A673 (cell line): ENCODE measurements around the gene C4orf50. TPM values are rescaled to one million over a fixed set of nuclear protein-coding genes. Genes with fewer than 3 reads are reported as not detected.

Experiments used
- BruUV-seq: library from RNA; stranded (reverse); fragments of 400-500 nt; replicated peaks from 2 replicates; lab custom pipeline; 2021; lab: Mats Ljungman, UMichigan
- CTCF ChIA-PET: fragments of 300-600 bp; sonication (Branson Sonifier 250); formaldehyde crosslinking; loops from one replicate; lab custom pipeline; 2022; ENCODE audit warnings: antibody characterized with exemption; lab: Charles Lee
- POLR2A ChIA-PET: fragments of 300-600 bp; sonication (Branson Sonifier 250); formaldehyde crosslinking; loops from one replicate; lab custom pipeline; 2022; ENCODE audit warnings: antibody characterized with exemption; ENCODE audit not compliant: low non-redundant PET; lab: Charles Lee
- DNase-seq: peaks from one replicate; pipeline ENCODE4 v3.0.0-alpha.2; 2015; ENCODE audit warnings: low spot score
- H3K27ac ChIP-seq: fragments of 200-600 bp; sonication (generic); 2 replicates; pipeline ENCODE4 v1.5.1; 2016; ENCODE audit warnings: mixed run types, low read depth, mild to moderate bottlenecking, mixed read lengths, antibody characterized with exemption, low read length; ENCODE audit not compliant: poor library complexity, severe bottlenecking
- H3K27me3 ChIP-seq: fragments of 200-600 bp; sonication (generic); replicated peaks from 2 replicates; pipeline ENCODE4 v1.6.1; 2017; ENCODE audit warnings: mixed run types, low read depth, mild to moderate bottlenecking, mixed read lengths, antibody characterized with exemption, low read length; ENCODE audit not compliant: insufficient read depth, poor library complexity
- H3K36me3 ChIP-seq: fragments of 200-600 bp; sonication (generic); 2 replicates; pipeline ENCODE4 v1.6.1; 2016; ENCODE audit warnings: mixed run types, mild to moderate bottlenecking, mixed read lengths, antibody characterized with exemption, low read length; ENCODE audit not compliant: insufficient read depth, poor library complexity, severe bottlenecking
- H3K4me1 ChIP-seq: fragments of 200-600 bp; sonication (generic); 2 replicates; pipeline ENCODE4 v1.6.1; 2017; ENCODE audit warnings: mixed run types, mild to moderate bottlenecking, mixed read lengths, antibody characterized with exemption, low read length; ENCODE audit not compliant: insufficient read depth, poor library complexity, severe bottlenecking
- H3K4me3 ChIP-seq: fragments of 200-600 bp; sonication (generic); 2 replicates; pipeline ENCODE4 v1.5.1; 2016; ENCODE audit warnings: low read depth, mixed run types, mild to moderate bottlenecking, mixed read lengths, low read length; ENCODE audit not compliant: poor library complexity, severe bottlenecking
- H3K9me3 ChIP-seq: fragments of 200-600 bp; sonication (generic); 2 replicates; pipeline ENCODE4 v1.6.1; 2016; ENCODE audit warnings: mixed run types, low read depth, mild to moderate bottlenecking, mixed read lengths, antibody characterized with exemption, low read length; ENCODE audit not compliant: poor library complexity, severe bottlenecking
- EZH2 ChIP-seq: fragments of 200-600 bp; sonication (generic); IDR thresholded peaks from 2 replicates; pipeline ENCODE4 v1.6.1; 2017; ENCODE audit warnings: borderline replicate concordance, low read depth, mild to moderate bottlenecking, mixed read lengths, antibody characterized with exemption, low read length; ENCODE audit not compliant: poor library complexity, severe bottlenecking
- intact Hi-C: fragments of 100-400 bp; cut with micrococcal nuclease; formaldehyde crosslinking; loops from one replicate; pipeline ENCODE4 v1.10.0; 2022; ENCODE audit not compliant: unreplicated experiment
- total RNA-seq: library from RNA; stranded (reverse); gene quantifications from 2 replicates; pipeline ENCODE4 v1.2.3, GENCODE V29; 2021
- TF ChIP-seq, protein P1 (sequence below): fragments of 300-800, 200-600 bp; sonication (generic); conservative IDR thresholded peaks from 2 replicates; pipeline ENCODE4 v1.5.1; 2017; ENCODE audit warnings: low read depth, mild to moderate bottlenecking, antibody characterized with exemption, low read length, moderate library complexity, mixed read lengths

The C4orf50 gene
- total RNA-seq, 1 experiment from 2014 or later, result not detected

DNA sequence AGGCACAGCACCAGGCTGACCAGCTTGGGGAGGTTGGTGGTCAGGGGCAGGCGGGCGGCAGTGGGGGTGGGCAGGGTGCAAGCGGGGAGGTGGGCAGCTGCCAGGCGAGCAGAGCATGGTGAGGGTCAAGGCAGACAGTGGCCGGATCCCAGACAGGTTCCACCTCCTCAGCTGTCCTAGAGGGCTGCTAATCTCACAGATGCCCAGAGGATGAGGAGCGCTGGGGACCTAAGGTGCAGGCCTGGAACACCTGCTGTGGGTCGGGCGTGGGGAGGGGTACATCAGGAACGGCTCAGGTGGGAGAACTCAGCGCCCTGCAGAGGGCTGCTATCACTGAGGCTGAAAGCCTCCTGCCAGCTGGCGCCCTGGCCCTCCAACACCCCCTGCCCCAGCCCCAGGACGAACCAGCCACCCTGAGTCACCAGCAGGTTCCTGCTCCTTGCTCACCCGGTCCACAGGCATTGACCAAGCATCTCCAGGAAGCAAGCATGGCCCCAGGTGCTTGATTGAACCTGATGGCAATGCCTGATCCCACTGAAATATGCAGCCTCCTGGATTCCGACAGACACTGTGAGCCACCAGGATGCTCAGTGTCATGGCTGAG, 28.4 kb upstream of the C4orf50 start:
- ChIA-PET CTCF (no interaction called here), POLR2A (no interaction called here)
- no peak for DNase-seq

DNA sequence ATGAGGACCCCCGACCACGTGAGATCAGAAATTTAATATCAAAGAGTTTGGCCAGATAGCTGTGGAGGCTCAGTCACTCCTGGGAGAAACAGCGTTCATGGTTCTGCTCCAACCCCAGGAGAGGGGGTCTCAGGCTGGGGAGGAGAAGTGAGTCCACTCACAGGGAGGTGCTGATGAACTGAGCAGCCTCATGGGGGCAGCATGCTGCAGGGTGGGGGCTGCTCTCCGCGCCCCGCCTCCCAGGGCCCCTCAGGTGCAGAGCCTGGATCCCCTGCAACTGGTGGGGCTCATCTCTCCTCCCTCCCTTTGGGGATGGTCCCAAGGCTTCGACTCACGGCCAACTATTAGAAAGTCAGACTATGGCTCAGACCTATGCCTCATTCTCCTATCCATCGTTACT, 26.6 kb upstream of the C4orf50 start:
- Histone ChIP-seq H3K27ac (no peak overlapping the region), H3K9me3 (no peaks in the 10 kb centered on the region), H3K4me1 (no peaks in the 10 kb centered on the region), H3K36me3 (no peaks in the 10 kb centered on the region), H3K4me3 (no peak overlapping the region), H3K27me3 (peaks cover 54% of the 10 kb centered on the region)
- TF ChIP-seq, protein P1, sequence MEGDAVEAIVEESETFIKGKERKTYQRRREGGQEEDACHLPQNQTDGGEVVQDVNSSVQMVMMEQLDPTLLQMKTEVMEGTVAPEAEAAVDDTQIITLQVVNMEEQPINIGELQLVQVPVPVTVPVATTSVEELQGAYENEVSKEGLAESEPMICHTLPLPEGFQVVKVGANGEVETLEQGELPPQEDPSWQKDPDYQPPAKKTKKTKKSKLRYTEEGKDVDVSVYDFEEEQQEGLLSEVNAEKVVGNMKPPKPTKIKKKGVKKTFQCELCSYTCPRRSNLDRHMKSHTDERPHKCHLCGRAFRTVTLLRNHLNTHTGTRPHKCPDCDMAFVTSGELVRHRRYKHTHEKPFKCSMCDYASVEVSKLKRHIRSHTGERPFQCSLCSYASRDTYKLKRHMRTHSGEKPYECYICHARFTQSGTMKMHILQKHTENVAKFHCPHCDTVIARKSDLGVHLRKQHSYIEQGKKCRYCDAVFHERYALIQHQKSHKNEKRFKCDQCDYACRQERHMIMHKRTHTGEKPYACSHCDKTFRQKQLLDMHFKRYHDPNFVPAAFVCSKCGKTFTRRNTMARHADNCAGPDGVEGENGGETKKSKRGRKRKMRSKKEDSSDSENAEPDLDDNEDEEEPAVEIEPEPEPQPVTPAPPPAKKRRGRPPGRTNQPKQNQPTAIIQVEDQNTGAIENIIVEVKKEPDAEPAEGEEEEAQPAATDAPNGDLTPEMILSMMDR, result 0 out of 2 replicates have a peak, but pooled peaks have one; percentile 18
- TF ChIP-seq EZH2, result no peak
- intact Hi-C loops, result no loop called here
- no peak for DNase-seq
- POLR2A ChIA-PET, result no interaction called here
- no TSS peak for BruUV-seq
- CTCF ChIA-PET, result no interaction called here

More for the DNA sequence above, 28.4 kb upstream of the C4orf50 start:
- no peaks in the 10 kb centered on the region for H3K36me3 ChIP-seq
- intact Hi-C loops, result no loop called here
- H3K4me1 ChIP-seq, result no peaks in the 10 kb centered on the region
- no peak overlapping the region for H3K27ac ChIP-seq
- no TSS peak for BruUV-seq
- H3K9me3 ChIP-seq, result no peaks in the 10 kb centered on the region
- no peak for TF ChIP-seq EZH2
- TF ChIP-seq, protein P1, result no peak
- H3K4me3 ChIP-seq, result no peak overlapping the region
- peaks cover 55% of the 10 kb centered on the region for H3K27me3 ChIP-seq

DNA sequence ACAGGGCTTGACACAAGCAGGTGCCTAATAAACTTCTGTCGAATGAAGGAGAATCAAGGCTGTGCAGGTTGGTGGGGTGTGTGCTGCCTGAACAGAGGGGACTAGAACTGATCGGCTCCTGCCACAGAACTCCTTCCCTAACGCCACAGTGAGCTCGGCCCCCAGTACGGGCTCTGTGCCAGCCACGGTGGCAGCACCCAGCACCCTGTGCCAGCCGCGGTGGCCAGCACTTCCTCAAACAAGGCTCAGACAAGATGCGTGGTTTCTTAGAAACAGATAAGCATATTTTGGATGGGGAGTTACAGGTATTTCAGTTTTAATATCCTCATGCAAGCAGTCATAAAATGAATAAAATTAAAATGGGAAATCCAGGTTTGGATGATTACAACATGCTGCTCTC, 26.0 kb upstream of the C4orf50 start:
- Histone ChIP-seq H3K27ac (no peak overlapping the region), H3K36me3 (no peaks in the 10 kb centered on the region), H3K4me3 (no peak overlapping the region), H3K27me3 (peaks cover 59% of the 10 kb centered on the region), H3K9me3 (no peaks in the 10 kb centered on the region), H3K4me1 (no peaks in the 10 kb centered on the region)
- no peak for DNase-seq
- no peak for TF ChIP-seq EZH2
- TF ChIP-seq, protein P1, result no peak
- no TSS peak for BruUV-seq
- intact Hi-C loops, result no loop called here
- POLR2A ChIA-PET, result no interaction called here
- CTCF ChIA-PET, result no interaction called here
